GM23338 (cell line): ENCODE data around the gene ILK. TPM values are rescaled to one million over a fixed set of nuclear protein-coding genes. Genes with fewer than 3 reads are reported as not detected.

Experiments
- ATAC-seq: fragments of 200-7000 bp; cut with Tn5 transposase; 3 replicates; pipeline ENCODE4 v1.9.1; 2020
- DNase-seq: peaks from one replicate; pipeline ENCODE4 v3.0.0-alpha.2; 2015; ENCODE audit warnings: low spot score
- H2AFZ ChIP-seq: fragments of 200-600 bp; sonication (generic); 2 replicates; pipeline ENCODE4 v1.8.0; 2016; ENCODE audit warnings: antibody characterized with exemption, mild to moderate bottlenecking, moderate library complexity
- H3F3A ChIP-seq: fragments of 200-600 bp; sonication (generic); replicated peaks from 2 replicates; pipeline ENCODE4 v1.8.0; 2017; ENCODE audit warnings: antibody characterized with exemption, mixed run types, low read depth
- H3K27ac ChIP-seq: fragments of 200-600 bp; sonication (generic); 2 replicates; pipeline ENCODE4 v1.6.1; 2016; ENCODE audit warnings: low read depth
- H3K27me3 ChIP-seq: fragments of 200-600 bp; sonication (generic); 2 replicates; pipeline ENCODE4 v1.8.0; 2016; ENCODE audit warnings: mild to moderate bottlenecking, mixed run types, moderate library complexity; ENCODE audit not compliant: insufficient read depth
- H3K36me3 ChIP-seq: fragments of 200-600 bp; sonication (generic); 2 replicates; pipeline ENCODE4 v1.8.0; 2016; ENCODE audit warnings: mild to moderate bottlenecking; ENCODE audit not compliant: insufficient read depth
- H3K4me1 ChIP-seq: fragments of 200-600 bp; sonication (generic); 2 replicates; pipeline ENCODE4 v1.8.0; 2016; ENCODE audit warnings: mild to moderate bottlenecking, moderate library complexity; ENCODE audit not compliant: insufficient read depth
- H3K4me2 ChIP-seq: fragments of 200-600 bp; sonication (generic); 2 replicates; pipeline ENCODE4 v1.7.1; 2017; ENCODE audit warnings: mixed run types
- H3K4me3 ChIP-seq: fragments of 200-600 bp; sonication (generic); 2 replicates; pipeline ENCODE4 v1.6.1; 2016; ENCODE audit warnings: mixed run types
- H3K79me2 ChIP-seq: fragments of 200-600 bp; sonication (generic); replicated peaks from 2 replicates; pipeline ENCODE4 v1.8.0; 2017; ENCODE audit warnings: mild to moderate bottlenecking; ENCODE audit not compliant: insufficient read depth
- H3K9me2 ChIP-seq: fragments of 200-600 bp; sonication (generic); 2 replicates; pipeline ENCODE4 v1.8.0; 2017; ENCODE audit not compliant: insufficient read depth
- H4K20me1 ChIP-seq: fragments of 200-600 bp; sonication (generic); replicated peaks from 2 replicates; pipeline ENCODE4 v1.8.0; 2017; ENCODE audit warnings: mild to moderate bottlenecking; ENCODE audit not compliant: insufficient read depth
- H3K27ac Mint-ChIP-seq: 2 replicates; pipeline ENCODE4 v1.8.0; 2020; ENCODE audit warnings: inconsistent platforms, mild to moderate bottlenecking, moderate library complexity, mixed read lengths
- H3K27me3 Mint-ChIP-seq: 3 replicates; pipeline ENCODE4 v1.8.0; 2022; ENCODE audit warnings: low read depth, mild to moderate bottlenecking, moderate library complexity, mixed read lengths, inconsistent platforms; ENCODE audit not compliant: insufficient read depth, poor library complexity
- H3K36me3 Mint-ChIP-seq: 3 replicates; pipeline ENCODE4 v1.8.0; 2021; ENCODE audit warnings: low read depth, mild to moderate bottlenecking, inconsistent platforms, moderate library complexity, mixed read lengths
- H3K4me1 Mint-ChIP-seq: 3 replicates; pipeline ENCODE4 v1.8.0; 2020; ENCODE audit warnings: mild to moderate bottlenecking, inconsistent platforms, mixed read lengths
- H3K4me3 Mint-ChIP-seq: 3 replicates; pipeline ENCODE4 v1.8.0; 2021; ENCODE audit warnings: moderate library complexity, mild to moderate bottlenecking, inconsistent platforms, mixed read lengths
- H3K9me3 Mint-ChIP-seq: 3 replicates; pipeline ENCODE4 v1.8.0; 2020; ENCODE audit warnings: moderate library complexity, mild to moderate bottlenecking, inconsistent platforms, mixed read lengths
- CREB1 ChIP-seq: fragments of 250-450 bp; sonication (Bioruptor Pico); IDR thresholded peaks from 2 replicates; pipeline ENCODE4 v1.5.0; 2020; ENCODE audit warnings: low read depth, mild to moderate bottlenecking, moderate library complexity
- CTCF ChIP-seq, 2 experiments: fragments of 200-600 bp in 1 of 2; sonication (generic) in 1 of 2; conservative IDR thresholded peaks; 2 replicates each; pipeline versions ENCODE4 v1.5.1 to v1.6.1; 2016 to 2017; ENCODE audit warnings: antibody characterized with exemption in 2 of 2, low read depth in 2 of 2, mild to moderate bottlenecking in 2 of 2, moderate library complexity in 1 of 2
- ETS1 ChIP-seq: IDR thresholded peaks from 2 replicates; pipeline ENCODE4 v1.6.1; 2016; ENCODE audit warnings: antibody characterized with exemption
- EZH2 ChIP-seq: fragments of 200-600 bp; sonication (generic); IDR thresholded peaks from one replicate; pipeline ENCODE4 v1.8.0; 2017; ENCODE audit warnings: antibody characterized with exemption, mild to moderate bottlenecking, low read depth; ENCODE audit not compliant: unreplicated experiment
- EZH2phosphoT487 ChIP-seq: fragments of 200-600 bp; sonication (generic); IDR thresholded peaks from one replicate; pipeline ENCODE4 v1.8.1; 2018; ENCODE audit warnings: antibody characterized with exemption; ENCODE audit not compliant: unreplicated experiment
- JUNB ChIP-seq: IDR thresholded peaks from one replicate; pipeline ENCODE4 v1.6.1; 2016; ENCODE audit warnings: antibody characterized with exemption; ENCODE audit not compliant: unreplicated experiment
- NANOG ChIP-seq: IDR thresholded peaks from 2 replicates; pipeline ENCODE4 v1.6.1; 2016; ENCODE audit warnings: antibody characterized with exemption, borderline replicate concordance
- POLR2AphosphoS5 ChIP-seq: IDR thresholded peaks from 2 replicates; pipeline ENCODE4 v1.6.1; 2016; ENCODE audit warnings: antibody characterized with exemption, low read depth
- STAT1 ChIP-seq: IDR thresholded peaks from one replicate; pipeline ENCODE4 v1.6.1; 2016; ENCODE audit warnings: antibody characterized with exemption; ENCODE audit not compliant: unreplicated experiment
- ZNF114 ChIP-seq: fragments of 250-450 bp; sonication (Bioruptor Pico); IDR thresholded peaks from 2 replicates; pipeline ENCODE4 v1.5.0; 2020; ENCODE audit warnings: mild to moderate bottlenecking, moderate library complexity
- ZNF331 ChIP-seq: fragments of 250-450 bp; sonication (Bioruptor Pico); IDR thresholded peaks from 2 replicates; pipeline ENCODE4 v1.5.0; 2020; ENCODE audit warnings: low read depth, mild to moderate bottlenecking, moderate library complexity
- ZNF462 ChIP-seq: fragments of 250-450 bp; sonication (Bioruptor Pico); IDR thresholded peaks from 2 replicates; pipeline ENCODE4 v1.5.0; 2020; ENCODE audit warnings: mild to moderate bottlenecking, moderate library complexity
- polyA plus RNA-seq: library from polyadenylated mRNA; unstranded; fragments of >200 nt; fragmentation: Nextera tagmentation; extraction: Ambion mirVana; gene quantifications from 2 replicates; pipeline ENCODE4 v1.2.1, GENCODE V29; 2016
- total RNA-seq: library from RNA; depleted of rRNA; stranded (reverse); fragments of >200 nt; shearing (Covaris generic); gene quantifications from 2 replicates; pipeline ENCODE4 v1.2.3, GENCODE V29; 2014

The ILK gene
- total and polyA plus RNA-seq, 2 experiments from 2014 or later: 62.6 to 91.0 TPM

GRCh38 chr11:6646576-6646917 is 43.0 kb downstream of the ILK start (continued):
- TF ChIP-seq CTCF (conservative IDR thresholded peaks at IDR 0.05; ENCODE audit: low read depth in 2 of 2) (no peak), CREB1 (CRISPR knock-in tag) (no peak), ZNF114 (CRISPR knock-in tag) (no peak), ZNF331 (CRISPR knock-in tag) (no peak), EZH2phosphoT487 (no peak)

GRCh38 chr11:6646918-6647679 is 43.5 kb downstream of the ILK start:
- Mint-ChIP-seq H3K4me1 (no peaks in the 10 kb centered on the region), H3K4me3 (no peak overlapping the region), H3K9me3 (no peaks in the 10 kb centered on the region), H3K36me3 (no peaks in the 10 kb centered on the region), H3K27ac (no peak overlapping the region), H3K27me3 (no peaks in the 10 kb centered on the region)
- Histone ChIP-seq H3K4me2 (peak overlapping the region; percentile 67), H3K9me2 (0 out of 2 replicates have a peak, but pooled peaks cover 7% of the 10 kb centered on the region), H2AFZ (peak overlapping the region; percentile 63; the same call in 1 of the 2 replicates), H3K27ac (no peak overlapping the region), H3K4me3 (peak overlapping the region; percentile 27; the same call in 1 of the 2 replicates), H4K20me1 (no peaks in the 10 kb centered on the region), H3K4me1 (peaks cover 13% of the 10 kb centered on the region; the same call in 1 of the 2 replicates), H3K27me3 (peaks cover 9% of the 10 kb centered on the region; the same call in 1 of the 2 replicates), H3K79me2 (no peaks in the 10 kb centered on the region), H3F3A (no peaks in the 10 kb centered on the region), H3K36me3 (no peaks in the 10 kb centered on the region)
- peak; percentile 43 for DNase-seq
- peak; percentile 85 for ATAC-seq
- TF ChIP-seq NANOG (no peak), ETS1 (no peak), STAT1 (no peak), ZNF331 (CRISPR knock-in tag) (no peak), EZH2phosphoT487 (no peak), EZH2 (no peak), JUNB (no peak), POLR2AphosphoS5 (no peak), ZNF462 (CRISPR knock-in tag) (no peak), CREB1 (CRISPR knock-in tag) (no peak)
